Stimulated activated CD8-positive, alpha-beta memory T cell treated with anti-CD3 and anti-CD28 coated beads, Interleukin-15, amount 100 ng/mL, for 4 hours (primary cell): ENCODE data around the gene VIPR2.

Experiments used
- DNase-seq, 2 donors: peaks; one replicate each; pipeline ENCODE4 v3.0.0-alpha.2; 2020; ENCODE audit warnings: low read depth in 2 of 2

Gene VIPR2

GRCh38 chr7:159027056-159027788 is 117.4 kb downstream of the VIPR2 start:
- no peak for DNase-seq

- no peak for DNase-seq
Observed at GRCh38 chr7:159026271-159027055, 118.2 kb downstream of the VIPR2 start.

DNA sequence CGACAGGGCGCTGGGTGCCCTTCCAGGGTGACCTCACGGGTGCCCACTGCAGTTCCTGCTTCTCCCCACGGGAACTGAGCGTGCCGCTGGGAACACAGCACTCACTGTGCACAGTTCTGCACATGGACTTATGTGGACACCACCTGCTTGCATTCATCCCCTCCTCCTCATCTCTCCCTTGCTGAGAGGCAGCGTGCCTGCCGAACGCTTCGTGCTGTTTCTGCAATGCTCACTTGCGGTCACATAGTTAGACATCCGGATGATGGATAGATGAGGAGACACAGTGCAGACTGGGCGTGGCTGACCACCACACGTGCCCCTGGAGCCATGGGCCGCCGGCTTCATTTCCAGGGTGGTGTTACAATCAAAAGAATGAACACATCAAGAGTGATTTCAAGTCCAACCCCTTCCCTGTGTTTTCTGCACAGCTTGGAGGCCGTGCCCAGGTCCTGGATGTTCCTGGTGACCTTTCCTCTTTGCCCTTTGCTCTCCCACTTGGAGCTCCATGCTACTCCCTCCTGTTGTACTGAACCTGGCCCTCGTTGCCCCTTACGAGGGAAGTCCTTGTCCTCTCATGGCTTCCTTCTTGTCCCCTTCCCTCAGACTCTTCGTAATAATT is 119.4 kb downstream of the VIPR2 start:
- no peak for DNase-seq

DNA sequence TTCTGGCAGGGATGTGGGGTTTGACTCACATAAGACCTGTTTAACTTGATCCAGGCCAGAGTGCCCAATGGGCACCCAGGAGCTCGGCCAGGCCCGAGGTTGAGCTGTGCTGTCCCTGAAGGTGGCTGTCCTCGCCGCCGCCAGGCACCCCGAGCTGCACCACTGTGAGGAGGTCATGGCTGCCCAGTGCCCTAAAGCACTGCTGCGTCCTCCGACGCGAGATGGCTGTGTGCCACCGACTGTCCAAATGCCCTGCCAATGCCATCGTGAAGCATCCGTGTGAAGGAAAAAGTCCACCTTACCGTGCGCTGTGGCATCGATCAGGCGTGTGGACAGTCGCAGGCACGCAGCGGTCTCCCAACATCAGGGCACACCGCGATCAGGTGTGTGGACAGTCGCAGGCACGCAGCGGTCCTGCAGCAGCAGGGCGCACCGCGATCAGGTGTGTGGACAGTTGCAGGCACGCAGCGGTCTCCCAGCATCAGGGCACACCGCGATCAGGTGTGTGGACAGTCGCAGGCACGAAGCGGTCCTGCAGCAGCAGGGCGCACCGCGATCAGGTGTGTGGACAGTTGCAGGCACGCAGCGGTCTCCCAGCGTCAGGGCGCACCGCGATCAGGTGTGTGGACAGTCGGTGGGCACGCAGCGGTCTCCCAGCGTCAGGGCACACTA is 120.3 kb downstream of the VIPR2 start:
- DNase-seq = no peak

- DNase-seq = no peak
Observed at GRCh38 chr7:159023746-159024145, 120.9 kb downstream of the VIPR2 start.

GRCh38 chr7:159023206-159023605 is 121.5 kb downstream of the VIPR2 start:
- no peak for DNase-seq

DNA sequence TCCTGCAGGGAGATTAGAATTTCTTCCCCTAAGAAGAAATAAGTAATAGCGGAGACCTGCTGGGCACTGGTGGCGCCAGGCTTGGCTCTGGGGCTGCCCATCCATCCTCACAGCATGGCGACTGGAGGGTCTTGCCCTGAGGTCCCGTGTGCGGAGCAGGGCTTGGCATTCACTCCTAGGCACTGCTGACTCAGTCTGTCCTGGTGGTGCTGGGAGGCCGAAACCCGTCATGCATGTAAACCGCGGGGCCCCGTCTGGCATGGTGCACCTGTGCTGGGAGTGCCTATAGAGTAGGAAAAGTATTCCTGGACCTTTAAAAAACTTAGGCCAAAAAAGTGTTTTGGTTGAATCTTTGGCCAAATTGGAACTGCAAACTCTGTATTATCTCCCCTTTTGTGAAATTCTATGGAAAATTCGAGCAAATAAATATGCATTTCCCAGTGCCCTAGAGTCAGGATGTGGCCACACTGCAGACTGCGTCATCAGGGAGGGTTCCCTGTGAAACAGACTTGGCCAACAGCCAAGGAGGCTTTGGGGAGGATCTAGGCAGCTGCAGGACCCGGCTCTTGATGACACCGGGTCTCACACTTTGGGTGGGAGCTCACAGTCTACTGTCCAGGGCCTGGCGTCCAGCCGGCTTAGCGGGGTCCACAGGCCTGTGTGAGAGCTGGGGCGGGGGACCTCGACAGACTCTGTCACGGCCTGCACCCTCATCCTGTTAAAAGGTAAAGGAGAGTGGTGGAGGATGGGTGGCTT is 122.3 kb downstream of the VIPR2 start:
- no peak for DNase-seq

GRCh38 chr7:159020987-159021386 is 123.7 kb downstream of the VIPR2 start:
- DNase-seq = no peak

DNA sequence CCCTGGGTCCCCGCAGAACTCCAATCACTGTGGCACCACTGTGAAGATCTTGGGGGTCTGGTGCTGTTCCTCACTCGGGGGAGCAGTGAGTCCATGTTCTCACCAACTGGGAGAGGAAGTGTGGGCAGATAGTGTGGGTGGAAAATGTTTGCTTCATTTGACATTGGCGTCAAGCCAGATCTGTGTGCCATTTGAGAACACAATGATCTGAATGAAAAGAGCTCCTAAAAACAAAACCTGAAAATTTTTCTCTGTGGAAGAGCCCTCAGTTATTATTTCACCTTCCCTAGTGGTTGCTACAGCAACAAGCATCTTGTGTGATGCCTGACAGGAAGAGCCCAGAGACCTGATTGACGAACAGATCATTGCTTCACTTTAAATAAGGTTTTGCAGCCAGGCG is 125.6 kb downstream of the VIPR2 start:
- no peak for DNase-seq

DNA sequence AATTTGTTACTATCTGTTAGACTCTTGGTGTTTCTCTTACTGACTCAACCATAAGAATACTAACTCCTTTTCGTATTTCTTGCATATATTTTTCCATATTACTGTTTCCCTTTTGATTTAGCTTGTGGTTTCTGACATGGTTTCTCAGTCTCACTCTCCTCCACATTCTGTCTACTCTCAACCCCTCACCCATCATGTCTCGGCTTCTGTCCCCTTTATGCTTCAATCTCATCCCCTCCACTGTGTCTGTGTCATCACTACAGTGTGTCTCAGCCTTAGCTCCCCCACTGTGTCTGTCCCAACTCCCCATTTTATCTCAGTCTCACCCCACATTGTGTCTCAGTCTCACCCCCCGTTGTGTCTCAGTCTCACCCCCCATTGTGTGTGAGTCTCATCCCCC is 126.9 kb downstream of the VIPR2 start:
- no peak for DNase-seq

GRCh38 chr7:159017210-159017609 is 127.5 kb downstream of the VIPR2 start:
- no peak for DNase-seq

- no peak for DNase-seq
Observed at GRCh38 chr7:159016591-159016990, 128.1 kb downstream of the VIPR2 start.

- no peak for DNase-seq
Observed at GRCh38 chr7:159015454-159016410, 128.9 kb downstream of the VIPR2 start.

GRCh38 chr7:159015081-159015453 is 129.6 kb downstream of the VIPR2 start:
- DNase-seq = no peak

DNA sequence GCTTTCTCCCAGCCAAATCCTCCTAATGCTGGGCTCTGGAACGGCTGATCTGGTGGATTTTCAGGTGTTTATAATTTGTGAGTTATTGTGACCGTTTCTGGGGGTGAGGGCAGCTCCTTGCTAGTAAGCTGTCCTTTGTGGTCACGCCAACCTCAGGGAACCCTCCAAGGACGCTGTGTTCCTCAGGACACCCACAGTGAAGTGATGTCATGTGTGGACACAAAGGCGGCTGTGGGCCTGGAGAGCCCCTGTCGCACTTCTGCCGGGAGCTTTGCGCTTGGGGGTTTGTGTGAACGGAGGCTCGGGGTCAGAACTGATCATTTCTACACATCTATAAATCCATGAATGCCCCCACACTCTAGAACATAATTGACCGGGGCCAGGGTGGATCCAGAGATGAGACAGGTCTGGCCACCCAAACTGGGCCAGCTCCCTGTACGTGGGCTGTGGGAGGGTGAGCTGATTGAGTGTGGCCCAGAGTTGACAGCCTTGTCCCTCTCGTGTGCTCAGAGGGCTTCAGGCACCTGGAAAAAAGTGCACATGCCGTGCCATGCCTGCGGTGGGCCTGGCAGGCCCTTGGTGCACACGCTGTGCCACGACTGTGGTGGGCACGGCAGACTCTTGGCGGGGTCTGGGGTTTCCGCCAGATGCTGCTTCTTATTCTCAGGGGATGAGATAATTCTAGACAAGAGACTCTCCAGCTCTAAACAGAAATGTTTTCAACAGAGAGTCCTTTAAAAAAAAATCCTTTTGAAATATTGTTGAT is 130.2 kb downstream of the VIPR2 start:
- no peak for DNase-seq

- DNase-seq = no peak
Observed at GRCh38 chr7:159013825-159014289, 130.8 kb downstream of the VIPR2 start.

- DNase-seq = no peak
Observed at GRCh38 chr7:159013181-159013690, 131.4 kb downstream of the VIPR2 start.

- no peak for DNase-seq
Observed at GRCh38 chr7:159012353-159013069, 132.2 kb downstream of the VIPR2 start.

DNA sequence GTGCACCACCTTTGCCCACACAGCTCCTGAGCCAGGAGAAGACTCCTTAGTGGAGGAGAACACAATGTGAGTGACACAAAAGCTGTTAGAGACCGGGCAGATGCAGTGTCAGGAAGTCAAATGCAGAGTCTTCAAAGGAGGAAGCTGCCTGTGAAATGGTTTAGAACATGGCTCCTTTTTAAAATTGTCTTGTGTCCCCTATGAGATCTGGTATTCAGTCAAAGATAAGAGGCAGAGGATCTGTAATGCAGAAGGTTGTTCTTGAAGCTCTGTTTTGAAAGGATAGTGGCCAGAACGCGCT is 133.0 kb downstream of the VIPR2 start:
- DNase-seq = no peak
